Choroid plexus epithelial cell (primary cell): ENCODE measurements around the gene SPATA25.

Source experiments
- DNase-seq: peaks from one replicate; pipeline ENCODE4 v3.0.0-alpha.2; 2010; ENCODE audit warnings: low read depth
- H3K4me3 ChIP-seq: 2 replicates; pipeline ENCODE4 v1.5.1; 2011; ENCODE audit warnings: low read depth, mild to moderate bottlenecking, control low read depth, low read length, moderate library complexity
- CTCF ChIP-seq: conservative IDR thresholded peaks from 2 replicates; pipeline ENCODE4 v1.5.1; 2011; ENCODE audit warnings: low read depth, mild to moderate bottlenecking, control low read depth, inconsistent platforms, low read length, moderate library complexity

The SPATA25 gene

GRCh38 chr20:45851501-45851900, 35.9 kb downstream of the SPATA25 start:
- TF ChIP-seq CTCF: no peak
- no peak for DNase-seq

GRCh38 chr20:45850926-45851325, 36.5 kb downstream of the SPATA25 start:
- no peak for DNase-seq
- TF ChIP-seq CTCF: no peak
- H3K4me3 ChIP-seq: no peak overlapping the region

More at GRCh38 chr20:45851501-45851900, 35.9 kb downstream of the SPATA25 start:
- H3K4me3 ChIP-seq: no peak overlapping the region

GRCh38 chr20:45850238-45850637, 37.2 kb downstream of the SPATA25 start:
- no peak for TF ChIP-seq CTCF
- no peak overlapping the region for H3K4me3 ChIP-seq
- no peak for DNase-seq

- H3K4me3 ChIP-seq: no peak overlapping the region
- no peak for TF ChIP-seq CTCF
- DNase-seq: no peak
Measured at GRCh38 chr20:45848969-45849582, 38.3 kb downstream of the SPATA25 start.

GRCh38 chr20:45848421-45848820, 39.0 kb downstream of the SPATA25 start:
- no peak overlapping the region for H3K4me3 ChIP-seq
- no peak for DNase-seq
- no peak for TF ChIP-seq CTCF

- TF ChIP-seq CTCF: no peak
- DNase-seq: no peak
- no peak overlapping the region for H3K4me3 ChIP-seq
Measured at GRCh38 chr20:45845452-45845851, 42.0 kb downstream of the SPATA25 start.

GRCh38 chr20:45843506-45843905, 43.9 kb downstream of the SPATA25 start:
- no peak for DNase-seq
- no peak for TF ChIP-seq CTCF
- no peak overlapping the region for H3K4me3 ChIP-seq
